Ectodermal cell (in vitro differentiated cells): ENCODE measurements around the gene SIL1.
"Not testable (repeated sequence)": the region's sequence is repeated elsewhere in the genome, so short reads cannot be mapped to it uniquely, and the experiment has no call there.

Experiments
- H3K27ac ChIP-seq: 2 replicates; pipeline ENCODE4 v1.7.0; 2013; ENCODE audit warnings: mild to moderate bottlenecking, low read depth, low read length; ENCODE audit not compliant: insufficient read depth, poor library complexity, severe bottlenecking
- H3K27me3 ChIP-seq: 2 replicates; pipeline ENCODE4 v1.7.0; 2013; ENCODE audit warnings: mild to moderate bottlenecking, low read length; ENCODE audit not compliant: insufficient read depth, control insufficient read depth, poor library complexity, severe bottlenecking
- H3K36me3 ChIP-seq: one replicate; pipeline ENCODE4 v1.7.0; 2013; ENCODE audit warnings: low read length; ENCODE audit not compliant: control insufficient read depth, insufficient read depth
- H3K4me1 ChIP-seq: one replicate; pipeline ENCODE4 v1.7.0; 2013; ENCODE audit warnings: low read length; ENCODE audit not compliant: control insufficient read depth, insufficient read depth
- H3K4me3 ChIP-seq: 2 replicates; pipeline ENCODE4 v1.7.0; 2013; ENCODE audit warnings: low read depth, low read length, control low read depth; ENCODE audit not compliant: insufficient read depth
- H3K9me3 ChIP-seq: 2 replicates; pipeline ENCODE4 v1.7.0; 2013; ENCODE audit warnings: mild to moderate bottlenecking, low read length, moderate library complexity; ENCODE audit not compliant: control insufficient read depth
- WGBS, 2 experiments: methylation state at CpG; one replicate each; pipeline ENCODE4 v1.1.7; 2013; ENCODE audit warnings: missing lambda C conversion rate in 2 of 2; 5-methylcytosine and 5-hydroxymethylcytosine counted together

The SIL1 gene

DNA sequence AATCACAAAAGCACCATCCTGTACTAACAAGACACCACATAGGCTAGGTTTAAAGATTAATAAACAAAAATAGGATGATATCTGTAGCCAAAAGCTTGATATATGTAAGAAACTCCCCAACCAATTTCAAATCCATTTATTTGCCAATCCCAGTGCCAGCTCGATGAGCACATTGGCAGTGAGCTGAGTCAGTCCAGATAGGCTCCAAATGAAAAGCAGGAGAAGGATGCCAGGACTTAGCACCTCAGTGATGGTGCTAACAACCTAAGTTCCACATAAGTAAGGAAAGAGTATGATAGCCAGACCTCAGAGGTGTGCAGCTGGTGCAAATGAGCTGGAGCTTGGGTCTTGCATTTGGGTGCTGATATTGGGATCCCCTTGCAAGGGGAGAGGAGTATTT lies 158.1 kb downstream of the SIL1 start:
- Histone ChIP-seq H3K36me3 (no peaks in the 10 kb centered on the region), H3K4me3 (no peak overlapping the region), H3K27me3 (no peaks in the 10 kb centered on the region), H3K4me1 (no peaks in the 10 kb centered on the region), H3K9me3 (no peaks in the 10 kb centered on the region), H3K27ac (no peak overlapping the region)
- 79 to 100% methylated on average over 1 of the region's 1 CpG for WGBS, 2 experiments

DNA sequence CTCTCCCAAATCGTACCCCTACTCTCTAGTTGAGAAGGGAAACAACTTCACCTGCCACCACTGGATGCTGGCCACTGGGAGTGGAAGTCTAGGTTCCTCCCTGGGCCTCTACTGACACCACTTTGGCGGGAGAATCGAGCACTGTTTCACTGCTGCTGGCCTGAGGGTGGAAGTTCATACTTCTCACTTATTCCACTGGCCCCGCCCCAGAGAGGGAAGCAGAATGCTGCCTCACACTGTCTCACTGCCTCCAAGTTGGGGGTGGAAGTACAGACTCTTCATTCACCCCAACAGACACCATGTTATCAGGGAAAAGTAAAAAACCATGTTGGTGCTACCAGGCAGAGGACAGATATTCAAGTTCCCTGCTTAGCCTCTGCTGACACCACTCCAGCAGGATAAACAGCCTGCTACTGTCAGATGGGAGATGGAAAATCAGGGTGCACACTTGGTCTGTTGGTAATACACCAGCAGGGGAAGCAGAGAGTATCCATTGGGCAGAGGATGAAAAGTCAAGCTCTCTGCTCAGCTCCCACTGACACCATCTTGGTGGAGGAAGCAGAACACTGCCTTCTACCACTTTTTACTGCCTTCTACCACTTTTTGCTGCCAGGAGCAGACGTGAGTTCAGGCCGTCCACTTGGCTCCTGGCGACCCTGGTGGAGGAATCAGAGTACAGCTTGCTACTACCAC lies 159.4 kb downstream of the SIL1 start:
- H3K4me3 ChIP-seq: no peak overlapping the region
- H3K9me3 ChIP-seq: no peaks in the 10 kb centered on the region
- H3K27me3 ChIP-seq: no peaks in the 10 kb centered on the region
- no peaks in the 10 kb centered on the region for H3K4me1 ChIP-seq
- H3K36me3 ChIP-seq: no peaks in the 10 kb centered on the region
- 77 to 78% methylated on average over 7 of the region's 7 CpGs for WGBS, 2 experiments
- no peak overlapping the region for H3K27ac ChIP-seq

DNA sequence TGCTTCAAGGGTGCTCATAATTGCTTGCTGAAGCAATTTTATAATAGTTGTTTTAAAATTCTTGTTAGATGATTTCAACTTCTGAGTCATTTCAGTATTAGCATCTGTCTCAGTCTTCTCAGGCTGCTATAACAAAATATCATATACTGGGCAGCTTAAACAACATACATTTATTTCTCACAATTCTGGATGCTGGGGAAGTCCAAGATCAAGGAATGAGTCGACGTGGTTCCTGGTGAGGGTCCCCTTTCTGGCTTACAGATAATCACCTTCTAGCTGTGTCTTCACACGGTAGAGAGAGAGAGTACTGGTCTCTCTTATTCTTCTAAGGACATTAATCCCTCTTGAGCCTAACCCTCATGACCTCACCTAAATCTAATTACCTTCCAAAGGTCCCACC lies 160.4 kb downstream of the SIL1 start:
- Histone ChIP-seq H3K27ac (no peak overlapping the region), H3K36me3 (no peaks in the 10 kb centered on the region), H3K4me1 (no peaks in the 10 kb centered on the region), H3K4me3 (no peak overlapping the region), H3K27me3 (no peaks in the 10 kb centered on the region), H3K9me3 (no peaks in the 10 kb centered on the region)
- WGBS, 2 experiments: 85 to 97% methylated on average over 3 of the region's 3 CpGs

DNA sequence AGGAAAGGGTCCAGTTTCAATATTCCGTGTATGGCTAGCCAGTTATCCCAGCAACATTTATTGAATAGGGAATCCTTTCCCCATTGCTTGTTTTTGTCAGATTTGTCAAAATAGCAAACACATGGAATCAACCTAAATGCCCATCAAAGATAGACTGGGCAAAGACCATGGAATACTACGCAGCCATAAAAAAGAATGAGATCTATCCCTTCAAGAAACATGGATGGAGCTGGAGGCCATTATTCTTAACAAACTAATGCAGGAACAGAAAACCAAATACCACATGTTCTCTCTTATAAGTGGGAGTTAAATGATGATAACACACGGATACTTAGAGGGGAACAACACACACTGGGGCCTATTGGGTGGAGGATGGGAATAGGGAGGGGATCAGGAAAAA lies 161.8 kb downstream of the SIL1 start:
- H3K9me3 ChIP-seq, H3K4me3 ChIP-seq, H3K4me1 ChIP-seq, H3K27ac ChIP-seq, H3K27me3 ChIP-seq, H3K36me3 ChIP-seq: not testable (repeated sequence)
- WGBS, 2 experiments: 83 to 91% methylated on average over 2 to 3 of the region's 3 CpGs

DNA sequence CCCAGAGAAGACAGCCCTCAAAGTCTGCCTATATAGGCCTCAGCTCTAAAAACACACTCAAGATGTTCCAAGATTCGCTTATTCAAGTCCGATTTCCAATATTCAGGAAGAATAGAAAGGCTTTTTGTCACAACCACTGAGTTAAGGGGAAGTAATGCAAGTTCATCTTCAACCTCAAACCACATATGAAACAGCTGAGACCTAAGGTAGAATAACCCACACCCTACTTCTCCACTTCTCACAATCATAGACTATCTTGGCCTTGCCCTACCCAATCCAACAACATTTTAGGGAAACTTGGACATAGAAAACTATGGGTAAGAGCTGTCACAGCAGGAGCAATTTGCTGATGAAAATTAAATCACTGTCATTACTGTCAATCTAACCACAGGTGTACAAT lies 171.0 kb downstream of the SIL1 start:
- Histone ChIP-seq H3K27me3 (no peaks in the 10 kb centered on the region), H3K36me3 (no peaks in the 10 kb centered on the region), H3K9me3 (no peaks in the 10 kb centered on the region), H3K4me1 (no peaks in the 10 kb centered on the region), H3K27ac (no peak overlapping the region), H3K4me3 (no peak overlapping the region)
- WGBS, 2 experiments: 98 to 100% methylated on average over 2 of the region's 2 CpGs

DNA sequence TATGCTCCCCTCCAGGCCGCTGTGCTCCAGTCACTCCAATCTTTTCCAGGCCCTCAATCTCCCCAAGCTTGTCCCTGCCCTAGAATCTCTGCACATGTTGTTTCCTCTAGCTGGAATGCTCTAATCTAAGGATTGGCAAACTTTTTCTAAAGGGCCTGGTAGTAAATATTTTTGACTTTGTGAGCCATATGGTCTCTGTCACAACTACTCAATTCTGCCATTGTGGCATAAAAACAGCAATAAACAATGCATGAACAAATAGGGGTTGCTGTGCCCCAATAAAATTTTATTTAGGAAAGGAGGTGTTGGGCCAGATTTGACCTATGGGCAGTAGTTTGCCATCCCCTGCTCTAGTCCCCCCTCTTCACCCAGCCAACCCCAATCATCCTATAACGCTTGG lies 172.5 kb downstream of the SIL1 start:
- Histone ChIP-seq H3K36me3 (no peaks in the 10 kb centered on the region), H3K9me3 (no peaks in the 10 kb centered on the region), H3K4me1 (no peaks in the 10 kb centered on the region), H3K4me3 (no peak overlapping the region), H3K27me3 (no peaks in the 10 kb centered on the region), H3K27ac (no peak overlapping the region)
- WGBS, 2 experiments: 76 to 79% methylated on average over 2 of the region's 2 CpGs

DNA sequence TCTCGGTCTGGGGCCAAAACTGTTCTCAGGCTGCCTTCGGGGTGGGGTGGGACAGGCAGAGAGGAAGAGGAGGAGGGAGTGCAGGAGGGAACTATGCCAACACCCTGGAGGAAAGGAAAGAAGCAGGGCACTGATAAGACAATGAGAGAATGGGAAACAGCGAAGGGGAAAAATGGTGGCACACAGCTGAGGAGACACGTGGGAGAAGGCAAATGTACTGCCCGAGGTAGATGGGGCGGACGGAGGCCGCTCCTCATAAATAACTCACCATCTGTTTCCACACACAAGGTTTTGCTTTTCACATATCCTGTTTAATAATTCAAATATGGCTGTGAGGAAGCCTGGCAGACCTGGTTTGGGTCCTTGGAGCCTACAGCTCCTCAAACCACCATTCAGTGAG lies 174.9 kb downstream of the SIL1 start:
- no peak overlapping the region for H3K4me3 ChIP-seq
- 86 to 92% methylated on average over 8 of the region's 8 CpGs for WGBS, 2 experiments
- H3K27me3 ChIP-seq: no peaks in the 10 kb centered on the region
- H3K4me1 ChIP-seq: no peaks in the 10 kb centered on the region
- H3K36me3 ChIP-seq: no peaks in the 10 kb centered on the region
- H3K9me3 ChIP-seq: no peaks in the 10 kb centered on the region
- no peak overlapping the region for H3K27ac ChIP-seq

DNA sequence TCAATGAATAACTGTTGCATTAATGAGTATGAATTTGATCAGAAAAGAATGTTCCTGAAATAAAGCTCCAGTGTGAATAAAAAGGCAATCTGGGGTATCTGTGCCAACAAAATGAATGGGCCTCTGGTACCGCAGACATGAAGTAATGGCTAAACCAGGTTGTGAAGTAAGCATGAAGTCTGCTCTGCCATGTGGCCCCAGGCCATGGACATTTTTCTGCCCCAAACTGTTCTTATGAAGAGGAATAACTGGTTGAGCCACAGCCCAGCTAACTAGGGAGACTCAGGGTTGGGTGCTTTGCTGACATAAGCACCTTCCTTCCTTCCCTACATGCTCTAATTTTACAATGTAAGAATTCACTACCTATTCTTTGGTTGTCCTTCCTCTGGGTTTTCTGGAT lies 175.6 kb downstream of the SIL1 start:
- Histone ChIP-seq H3K27me3 (no peaks in the 10 kb centered on the region), H3K9me3 (no peaks in the 10 kb centered on the region), H3K4me3 (no peak overlapping the region), H3K36me3 (no peaks in the 10 kb centered on the region), H3K27ac (no peak overlapping the region), H3K4me1 (peaks cover 1% of the 10 kb centered on the region)
- WGBS, 2 experiments: 93 to 94% methylated on average over 1 of the region's 1 CpG

DNA sequence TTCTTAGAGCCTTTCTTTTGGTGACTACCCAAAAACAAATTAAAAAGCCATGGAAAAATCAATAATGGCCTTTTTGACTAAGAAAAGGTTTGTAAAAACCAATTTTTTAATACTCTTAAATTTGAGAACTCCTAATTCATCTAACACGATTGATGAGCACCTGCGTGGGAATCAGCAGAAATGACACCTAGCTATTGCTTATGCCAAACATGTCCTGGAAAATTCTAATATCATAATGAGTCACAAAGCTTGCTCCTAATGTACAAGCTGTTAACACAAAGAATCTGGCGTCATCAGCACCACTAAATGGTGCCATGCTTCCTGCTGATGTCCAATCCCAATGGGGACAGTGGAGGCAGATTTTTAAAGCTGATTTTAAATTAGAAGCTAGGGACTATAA lies 176.8 kb downstream of the SIL1 start:
- peaks cover 4% of the 10 kb centered on the region for H3K4me1 ChIP-seq
- H3K9me3 ChIP-seq: no peaks in the 10 kb centered on the region
- WGBS, 2 experiments: 93 to 100% methylated on average over 3 of the region's 3 CpGs
- no peaks in the 10 kb centered on the region for H3K27me3 ChIP-seq
- no peak overlapping the region for H3K27ac ChIP-seq
- H3K36me3 ChIP-seq: no peaks in the 10 kb centered on the region
- no peak overlapping the region for H3K4me3 ChIP-seq

DNA sequence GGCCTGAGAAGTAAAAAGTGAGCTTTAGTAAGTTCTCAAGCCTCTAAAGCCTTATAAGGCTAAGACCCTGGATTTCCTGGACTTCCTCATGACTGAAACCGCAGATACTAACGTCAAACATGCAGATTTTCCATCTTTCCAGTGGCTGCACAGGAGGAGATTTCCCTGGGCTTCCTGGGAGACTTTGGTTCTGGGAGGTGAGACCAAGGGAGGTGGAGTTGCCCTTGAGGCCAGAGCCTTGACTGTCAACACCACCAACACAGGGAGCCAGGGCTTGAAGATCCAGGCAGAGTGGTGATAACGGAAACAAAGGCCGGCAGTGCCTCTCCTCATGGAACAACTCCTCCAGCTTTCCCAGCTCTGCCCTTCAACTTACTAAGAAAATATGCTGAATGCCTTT lies 178.3 kb downstream of the SIL1 start:
- no peak overlapping the region for H3K4me3 ChIP-seq
- H3K27me3 ChIP-seq: no peaks in the 10 kb centered on the region
- peaks cover 4% of the 10 kb centered on the region for H3K4me1 ChIP-seq
- H3K9me3 ChIP-seq: no peaks in the 10 kb centered on the region
- H3K27ac ChIP-seq: no peak overlapping the region
- H3K36me3 ChIP-seq: no peaks in the 10 kb centered on the region
- WGBS, 2 experiments: 80 to 90% methylated on average over 4 of the region's 4 CpGs

DNA sequence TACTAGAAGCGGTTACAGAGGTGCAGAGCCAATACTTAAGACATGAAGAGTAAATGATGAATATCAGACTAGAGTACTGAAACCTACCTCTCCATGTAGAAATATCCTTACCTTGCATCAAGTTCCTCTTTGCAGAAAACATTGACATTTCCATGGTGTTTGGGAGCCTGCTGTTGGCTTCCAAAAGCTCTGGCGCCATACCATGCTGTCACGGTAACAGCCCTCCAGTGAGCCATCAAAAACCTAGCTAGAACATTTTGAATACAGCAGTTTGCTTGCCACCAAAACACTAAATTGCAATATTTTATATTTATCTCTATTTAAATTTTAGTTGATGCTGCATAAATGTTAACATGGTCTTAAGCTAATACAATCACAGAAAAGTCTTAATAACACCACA lies 179.0 kb downstream of the SIL1 start:
- Histone ChIP-seq H3K4me1 (peaks cover 4% of the 10 kb centered on the region), H3K36me3 (no peaks in the 10 kb centered on the region), H3K27ac (no peak overlapping the region), H3K27me3 (no peaks in the 10 kb centered on the region), H3K9me3 (no peaks in the 10 kb centered on the region), H3K4me3 (no peak overlapping the region)
- WGBS, 2 experiments: 97 to 100% methylated on average over 2 to 3 of the region's 3 CpGs
